IMR-90 (cell line): ENCODE results near the gene TACC2. TPM values are rescaled to one million over a fixed set of nuclear protein-coding genes. Genes with fewer than 3 reads are reported as not detected.

Experiments
- ATAC-seq: fragments of 200-7000 bp; cut with Tn5 transposase; 2 replicates; pipeline ENCODE4 v1.9.1; 2020; ENCODE audit warnings: low read depth, mild to moderate bottlenecking, moderate library complexity
- BruUV-seq: library from RNA; stranded (reverse); fragments of 400-500 nt; replicated peaks from 2 replicates; lab custom pipeline; 2021; lab: Mats Ljungman, UMichigan
- CTCF ChIA-PET: fragments of 300-600 bp; formaldehyde crosslinking; extraction: SDS; loops from one replicate; lab custom pipeline; 2021; ENCODE audit warnings: antibody characterized with exemption; lab: Yijun Ruan, JAX
- POLR2A ChIA-PET: fragments of 300-600 bp; sonication (Branson Sonifier 250); formaldehyde crosslinking; loops from one replicate; lab custom pipeline; 2022; ENCODE audit warnings: antibody characterized with exemption; ENCODE audit not compliant: unreplicated experiment; lab: Charles Lee
- DNase-seq: peaks from one replicate; pipeline ENCODE4 v3.0.0; 2013
- H2AFZ ChIP-seq: replicated peaks from 2 replicates; pipeline ENCODE3; 2013; ENCODE audit warnings: low read length, mild to moderate bottlenecking; ENCODE audit not compliant: poor library complexity
- H2AK5ac ChIP-seq: 2 replicates; pipeline ENCODE4 v1.6.1; 2013; ENCODE audit warnings: low read depth, low read length, inconsistent platforms
- H2AK9ac ChIP-seq: replicated peaks from 2 replicates; pipeline ENCODE3; 2013; ENCODE audit warnings: mild to moderate bottlenecking, low read depth, low read length, moderate library complexity; ENCODE audit not compliant: poor library complexity
- H2BK120ac ChIP-seq: 2 replicates; pipeline ENCODE4 v1.6.1; 2013; ENCODE audit warnings: low read depth, low read length, inconsistent platforms
- H2BK15ac ChIP-seq: 3 replicates; pipeline ENCODE4 v1.6.1; 2013; ENCODE audit warnings: low read depth, low read length, inconsistent platforms
- H2BK20ac ChIP-seq: 2 replicates; pipeline ENCODE4 v1.6.1; 2013; ENCODE audit warnings: low read depth, mild to moderate bottlenecking, inconsistent platforms, low read length, moderate library complexity
- H2BK5ac ChIP-seq: 2 replicates; pipeline ENCODE4 v1.6.1; 2013; ENCODE audit warnings: mild to moderate bottlenecking, low read depth, low read length, inconsistent platforms; ENCODE audit not compliant: poor library complexity, severe bottlenecking
- H3K14ac ChIP-seq: replicated peaks from 2 replicates; pipeline ENCODE4 v1.6.1; 2013; ENCODE audit warnings: low read depth, low read length, inconsistent platforms
- H3K18ac ChIP-seq: 2 replicates; pipeline ENCODE4 v1.6.1; 2013; ENCODE audit warnings: low read depth, low read length, control low read depth
- H3K23ac ChIP-seq: 2 replicates; pipeline ENCODE4 v1.6.1; 2013; ENCODE audit warnings: low read depth, low read length, inconsistent platforms
- H3K27ac ChIP-seq: 2 replicates; pipeline ENCODE4 v1.5.1; 2013; ENCODE audit warnings: mild to moderate bottlenecking, control low read depth, low read length; ENCODE audit not compliant: insufficient read depth
- H3K27me3 ChIP-seq: 2 replicates; pipeline ENCODE4 v1.6.1; 2013; ENCODE audit warnings: low read length; ENCODE audit not compliant: control insufficient read depth, insufficient read depth
- H3K36me3 ChIP-seq: 2 replicates; pipeline ENCODE4 v1.6.1; 2013; ENCODE audit warnings: low read length, mixed read lengths; ENCODE audit not compliant: control insufficient read depth, insufficient read depth
- H3K4ac ChIP-seq: 2 replicates; pipeline ENCODE4 v1.6.1; 2013; ENCODE audit warnings: low read depth, low read length, inconsistent platforms
- H3K4me1 ChIP-seq: 2 replicates; pipeline ENCODE4 v1.6.1; 2013; ENCODE audit warnings: low read length, mixed read lengths; ENCODE audit not compliant: control insufficient read depth, insufficient read depth
- H3K4me2 ChIP-seq: 2 replicates; pipeline ENCODE4 v1.6.1; 2013; ENCODE audit warnings: low read depth, mild to moderate bottlenecking, control low read depth, low read length, moderate library complexity
- H3K4me3 ChIP-seq: 2 replicates; pipeline ENCODE4 v1.5.1; 2013; ENCODE audit warnings: low read depth, mild to moderate bottlenecking, control low read depth, low read length, moderate library complexity; ENCODE audit not compliant: insufficient read depth
- H3K56ac ChIP-seq: 2 replicates; pipeline ENCODE4 v1.6.1; 2013; ENCODE audit warnings: low read length, inconsistent platforms; ENCODE audit not compliant: insufficient read depth; ENCODE audit errors: extremely low read depth
- H3K79me1 ChIP-seq, 2 experiments: 2 replicates each; pipeline ENCODE4 v1.6.1; 2013; ENCODE audit warnings: low read length in 2 of 2, inconsistent platforms in 1 of 2, low read depth in 1 of 2
- H3K9ac ChIP-seq: 2 replicates; pipeline ENCODE4 v1.6.1; 2013; ENCODE audit warnings: low read depth, low read length, control low read depth
- H3K9me1 ChIP-seq: 2 replicates; pipeline ENCODE4 v1.6.1; 2013; ENCODE audit warnings: low read length, inconsistent platforms; ENCODE audit not compliant: insufficient read depth
- H3K9me3 ChIP-seq: 2 replicates; pipeline ENCODE4 v1.6.1; 2013; ENCODE audit warnings: low read length; ENCODE audit not compliant: control insufficient read depth, insufficient read depth
- H4K20me1 ChIP-seq: 2 replicates; pipeline ENCODE4 v1.6.1; 2013; ENCODE audit warnings: low read length, inconsistent platforms; ENCODE audit not compliant: insufficient read depth
- H4K5ac ChIP-seq: 2 replicates; pipeline ENCODE4 v1.6.1; 2013; ENCODE audit warnings: mild to moderate bottlenecking, low read depth, low read length, control low read depth
- H4K8ac ChIP-seq, 2 experiments: 2 replicates each; pipeline ENCODE4 v1.6.1; 2013; ENCODE audit warnings: low read depth in 2 of 2, low read length in 2 of 2, control low read depth in 1 of 2, inconsistent platforms in 1 of 2
- H4K91ac ChIP-seq: 2 replicates; pipeline ENCODE4 v1.6.1; 2013; ENCODE audit warnings: low read depth, low read length, inconsistent platforms; ENCODE audit not compliant: insufficient read depth
- BHLHE40 ChIP-seq: fragments of 150-350 bp; IDR thresholded peaks from 2 replicates; pipeline ENCODE4 v1.6.1; 2016; ENCODE audit warnings: mild to moderate bottlenecking, low read depth, low read length
- MAFK ChIP-seq: IDR thresholded peaks from 2 replicates; pipeline ENCODE4 v1.6.1; 2012; ENCODE audit warnings: low read depth, low read length, improper control_type of control experiment
- NFE2L2 ChIP-seq: fragments of 150-350 bp; IDR thresholded peaks from 2 replicates; pipeline ENCODE4 v1.6.1; 2016; ENCODE audit warnings: low read depth, mild to moderate bottlenecking, low read length
- RCOR1 ChIP-seq: IDR thresholded peaks from 2 replicates; pipeline ENCODE4 v1.6.1; 2012; ENCODE audit warnings: mild to moderate bottlenecking, low read length, improper control_type of control experiment; ENCODE audit not compliant: insufficient replicate concordance
- RFX5 ChIP-seq: IDR thresholded peaks from 2 replicates; pipeline ENCODE4 v1.8.0; 2012; ENCODE audit warnings: low read depth, mild to moderate bottlenecking, low read length, moderate library complexity
- WGBS, 2 experiments: methylation state at CpG; one replicate each; pipeline versions ENCODE4 v1.1.5 to v1.1.7; 2013; ENCODE audit warnings: missing lambda C conversion rate in 2 of 2; ENCODE audit not compliant: insufficient read length in 1 of 2; ENCODE audit errors: extremely low coverage in 2 of 2; 5-methylcytosine and 5-hydroxymethylcytosine counted together
- dilution Hi-C: fragments of 300-500 bp; cut with HindIII; formaldehyde crosslinking; loops from one replicate; pipeline ENCODE4 v1.14.3; 2018; ENCODE audit warnings: low sequenced_read_pairs; ENCODE audit not compliant: unreplicated experiment
- in situ Hi-C: fragments of 300-500 bp; cut with MboI; formaldehyde crosslinking; loops from 3 replicates; pipeline ENCODE4 v1.14.3; 2019; ENCODE audit warnings: low sequenced_read_pairs, inconsistent platforms, mixed read lengths
- intact Hi-C: fragments of 100-400 bp; cut with micrococcal nuclease; formaldehyde crosslinking; loops from 2 replicates; pipeline ENCODE4 v1.10.0; 2022
- polyA plus RNA-seq, 3 experiments: library from polyadenylated mRNA; depleted of rRNA; stranded (reverse); fragments of >200 nt; gene quantifications; 2 replicates each; pipeline ENCODE4 v1.2.3, GENCODE V29; 2012; ENCODE audit warnings: low replicate concordance in 1 of 3
- total RNA-seq: library from RNA; depleted of rRNA; stranded (reverse); fragments of >200 nt; gene quantifications from 2 replicates; pipeline ENCODE4 v1.2.3, GENCODE V29; 2012
- TF ChIP-seq, protein P1 (sequence below): fragments of 150-350 bp; IDR thresholded peaks from 2 replicates; pipeline ENCODE4 v1.6.1; 2017; ENCODE audit warnings: mild to moderate bottlenecking, antibody characterized with exemption, low read length, low read depth
- TF ChIP-seq, protein P2 (sequence below): fragments of 150-350 bp; IDR thresholded peaks from 2 replicates; pipeline ENCODE4 v1.6.1; 2016; ENCODE audit warnings: low read depth, mild to moderate bottlenecking, low read length, moderate library complexity, borderline replicate concordance

TACC2 gene
- total and polyA plus RNA-seq, 2 of the 4 experiments (the other 2 are of a cell fraction): 2.9 to 15.4 TPM

DNA sequence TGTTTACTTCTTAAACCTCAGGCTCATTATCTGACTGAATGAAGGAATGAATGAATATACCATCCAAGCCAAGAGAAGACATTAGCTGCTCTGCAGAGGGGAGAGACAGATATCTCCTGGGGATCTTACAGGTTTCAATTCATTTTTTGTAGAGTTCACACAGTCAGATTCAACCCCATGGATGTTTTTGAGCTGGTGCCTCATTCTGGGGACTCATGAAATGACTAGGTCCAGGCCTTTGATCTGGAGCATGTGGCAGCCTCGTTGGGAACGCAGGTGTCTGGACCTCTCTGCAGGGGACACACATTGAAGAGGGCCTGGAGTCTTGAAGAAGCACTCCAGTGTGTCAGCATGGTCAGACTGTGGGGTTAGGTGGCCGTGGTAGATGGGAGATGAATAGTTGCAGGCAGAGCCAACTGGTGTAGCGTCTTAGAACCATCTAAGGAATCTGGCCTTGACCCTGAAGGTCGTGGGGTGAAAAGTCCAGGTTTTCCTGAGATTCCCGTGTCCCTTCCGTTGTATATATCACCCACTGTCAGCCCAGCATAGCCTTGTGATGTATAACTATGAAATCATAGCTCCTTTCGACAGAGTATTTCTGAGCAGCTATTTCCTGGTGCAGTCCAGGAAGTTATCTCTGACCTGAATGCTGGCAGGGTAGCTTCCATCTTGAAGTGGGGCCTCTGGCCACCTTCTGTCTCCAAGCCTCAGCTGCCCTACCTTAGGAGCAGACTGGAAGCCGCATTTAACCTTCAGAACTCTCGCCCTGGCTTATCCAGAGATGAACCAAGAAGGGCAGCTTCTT, 304.4 kb downstream of the TACC2 start (continued):
- no peak for TF ChIP-seq RFX5

DNA sequence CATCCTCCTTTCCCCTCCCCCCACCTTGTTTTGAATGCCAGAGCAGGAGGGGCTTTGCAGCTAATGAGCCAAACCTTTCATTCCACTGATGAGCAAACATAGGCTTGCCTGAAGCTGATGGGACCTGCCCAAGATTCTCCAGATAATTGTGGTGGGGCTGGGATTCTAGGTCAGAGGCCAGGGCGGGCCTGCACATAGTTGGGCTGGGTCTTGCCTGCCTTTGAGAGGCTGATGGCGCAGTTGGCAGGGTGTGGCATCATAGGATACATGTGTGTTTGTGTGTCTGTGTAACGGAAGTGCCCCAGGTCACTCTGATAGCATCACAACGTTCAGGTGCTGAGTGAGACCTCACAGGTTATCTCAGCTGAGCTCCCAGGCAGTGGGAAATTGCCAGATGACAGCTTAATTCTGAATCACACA, 305.0 kb downstream of the TACC2 start:
- H2BK120ac ChIP-seq: no peak overlapping the region
- ATAC-seq (no peak), DNase-seq (no peak)
- no peak overlapping the region for H3K9ac ChIP-seq
- WGBS, 2 experiments: 48% methylated on average over 2 of the region's 4 CpGs; no CpG with 5 or more reads in 1 of the 2 experiments
- H3K56ac ChIP-seq: no peak overlapping the region
- no peak overlapping the region for H3K27ac ChIP-seq
- dilution Hi-C loops: no loop called here
- in situ Hi-C loops: no loop called here
- no peak overlapping the region for H2BK5ac ChIP-seq
- no peaks in the 10 kb centered on the region for H3K36me3 ChIP-seq
- no peak overlapping the region for H2BK15ac ChIP-seq
- H4K20me1 ChIP-seq: no peaks in the 10 kb centered on the region
- H3K4ac ChIP-seq: no peak overlapping the region
- H4K8ac ChIP-seq: no peak overlapping the region
- H3K79me1 ChIP-seq: no peaks in the 10 kb centered on the region
- no peak overlapping the region for H3K18ac ChIP-seq
- H2AK5ac ChIP-seq: no peak overlapping the region
- TF ChIP-seq BHLHE40 (no peak), MAFK (no peak), RCOR1 (no peak), RFX5 (no peak), NFE2L2 (no peak)
- TF ChIP-seq, protein P1, sequence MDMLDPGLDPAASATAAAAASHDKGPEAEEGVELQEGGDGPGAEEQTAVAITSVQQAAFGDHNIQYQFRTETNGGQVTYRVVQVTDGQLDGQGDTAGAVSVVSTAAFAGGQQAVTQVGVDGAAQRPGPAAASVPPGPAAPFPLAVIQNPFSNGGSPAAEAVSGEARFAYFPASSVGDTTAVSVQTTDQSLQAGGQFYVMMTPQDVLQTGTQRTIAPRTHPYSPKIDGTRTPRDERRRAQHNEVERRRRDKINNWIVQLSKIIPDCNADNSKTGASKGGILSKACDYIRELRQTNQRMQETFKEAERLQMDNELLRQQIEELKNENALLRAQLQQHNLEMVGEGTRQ: no peak
- TF ChIP-seq, protein P2, sequence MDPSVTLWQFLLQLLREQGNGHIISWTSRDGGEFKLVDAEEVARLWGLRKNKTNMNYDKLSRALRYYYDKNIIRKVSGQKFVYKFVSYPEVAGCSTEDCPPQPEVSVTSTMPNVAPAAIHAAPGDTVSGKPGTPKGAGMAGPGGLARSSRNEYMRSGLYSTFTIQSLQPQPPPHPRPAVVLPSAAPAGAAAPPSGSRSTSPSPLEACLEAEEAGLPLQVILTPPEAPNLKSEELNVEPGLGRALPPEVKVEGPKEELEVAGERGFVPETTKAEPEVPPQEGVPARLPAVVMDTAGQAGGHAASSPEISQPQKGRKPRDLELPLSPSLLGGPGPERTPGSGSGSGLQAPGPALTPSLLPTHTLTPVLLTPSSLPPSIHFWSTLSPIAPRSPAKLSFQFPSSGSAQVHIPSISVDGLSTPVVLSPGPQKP: no peak
- H3K9me3 ChIP-seq: no peaks in the 10 kb centered on the region
- H2AK9ac ChIP-seq: no peak overlapping the region
- peaks cover 17% of the 10 kb centered on the region; the same call in 1 of the 2 replicates for H3K27me3 ChIP-seq
- BruUV-seq: no TSS peak
- intact Hi-C loops: no loop called here
- no peak overlapping the region for H3K4me2 ChIP-seq
- no peak overlapping the region for H3K14ac ChIP-seq
- ChIA-PET POLR2A (no interaction called here), CTCF (interaction anchor here (0.8 to 0.9 kb wide), 2 partner anchors 10 to 141 kb away, joined by 3 to 4 read pairs; no protein-coding TSS in a partner anchor)
- no peak overlapping the region for H4K91ac ChIP-seq
- no peak overlapping the region for H2BK20ac ChIP-seq
- no peak overlapping the region for H4K5ac ChIP-seq
- no peak overlapping the region for H3K23ac ChIP-seq
- H3K4me1 ChIP-seq: no peaks in the 10 kb centered on the region
- no peak overlapping the region for H2AFZ ChIP-seq
- H3K4me3 ChIP-seq: no peak overlapping the region
- H3K9me1 ChIP-seq: 0 out of 2 replicates have a peak, but pooled peaks cover 2% of the 10 kb centered on the region
